ENCODE results near the gene EIF2AK2. TPM values are rescaled to one million over a fixed set of nuclear protein-coding genes. Genes with fewer than 3 reads are reported as not detected.
"Not testable (repeated sequence)": the region's sequence is repeated elsewhere in the genome, so short reads cannot be mapped to it uniquely, and the experiment has no call there.

EIF2AK2 gene
- total and polyA plus RNA-seq, 9 donors = 12.0 to 63.2 (median 39.4) TPM

- WGBS, 3 donors = 84 to 90% (median 88%) methylated on average over 1 of the region's 1 CpG
- no peaks in the 10 kb centered on the region for H3K36me3 ChIP-seq
- no peak overlapping the region for H3K27ac ChIP-seq
- DNase-seq = no peak
- H3K27me3 ChIP-seq = no peaks in the 10 kb centered on the region
- intact Hi-C loops (cut with DNase I) = no loop called here
- peaks cover 0 to 7% of the 10 kb centered on the region in 2 donors for H3K9me3 ChIP-seq
- peaks cover 7% of the 10 kb centered on the region for H3K4me1 ChIP-seq (ENCODE audit: insufficient read depth)
- no peak overlapping the region for H3K4me3 ChIP-seq
- TF ChIP-seq CTCF (IDR thresholded peaks at IDR 0.05) (no peak), EP300 (IDR thresholded peaks at IDR 0.05) (no peak), POLR2A (IDR thresholded peaks at IDR 0.05) (no peak)
Measured at GRCh38 chr2:37201766-37202165, 45.0 kb upstream of the EIF2AK2 start.

GRCh38 chr2:37201208-37201607 is 44.4 kb upstream of the EIF2AK2 start:
- peaks cover 7% of the 10 kb centered on the region for H3K4me1 ChIP-seq (ENCODE audit: insufficient read depth)
- WGBS, 3 donors = 83 to 89% (median 84%) methylated on average over 1 of the region's 1 CpG
- H3K36me3 ChIP-seq = no peaks in the 10 kb centered on the region
- peaks cover 0 to 5% of the 10 kb centered on the region in 2 donors for H3K9me3 ChIP-seq
- no peak for TF ChIP-seq CTCF (IDR thresholded peaks at IDR 0.05)
- no peak for TF ChIP-seq POLR2A (IDR thresholded peaks at IDR 0.05)
- no peak for TF ChIP-seq EP300 (IDR thresholded peaks at IDR 0.05)
- DNase-seq = no peak
- H3K27ac ChIP-seq = no peak overlapping the region
- H3K27me3 ChIP-seq = no peaks in the 10 kb centered on the region
- intact Hi-C loops (cut with DNase I) = no loop called here
- H3K4me3 ChIP-seq = no peak overlapping the region

- intact Hi-C loops (cut with DNase I) = no loop called here
- H3K36me3 ChIP-seq = no peaks in the 10 kb centered on the region
- no peaks in the 10 kb centered on the region for H3K27me3 ChIP-seq
- 85 to 90% (median 88%) methylated on average over 8 of the region's 8 CpGs for WGBS, 3 donors
- no peak overlapping the region for H3K27ac ChIP-seq
- H3K4me3 ChIP-seq = no peak overlapping the region
- H3K9me3 ChIP-seq = no peaks in the 10 kb centered on the region
- H3K4me1 ChIP-seq (ENCODE audit: insufficient read depth) = peaks cover 7% of the 10 kb centered on the region
- DNase-seq = no peak
- TF ChIP-seq EP300 (IDR thresholded peaks at IDR 0.05) (no peak), POLR2A (IDR thresholded peaks at IDR 0.05) (no peak), CTCF (IDR thresholded peaks at IDR 0.05) (no peak)
Measured at GRCh38 chr2:37198681-37199065, 41.9 kb upstream of the EIF2AK2 start.

- Histone ChIP-seq H3K36me3 (no peaks in the 10 kb centered on the region), H3K4me3 (peak within 1 kb of the TSS; percentile 93), H3K27me3 (no peaks in the 10 kb centered on the region), H3K9me3 (no peaks in the 10 kb centered on the region), H3K4me1 (ENCODE audit: insufficient read depth) (peaks cover 7% of the 10 kb centered on the region), H3K27ac (peak within 1 kb of the TSS; percentile 52 to 77)
- intact Hi-C loops (cut with DNase I) = no loop called here
- TF ChIP-seq CTCF (IDR thresholded peaks at IDR 0.05) (no peak), POLR2A (IDR thresholded peaks at IDR 0.05) (peak; percentile 84)
- 0 to 1% (median 1%) methylated on average over 67 to 72 of the region's 72 CpGs for WGBS, 3 donors
- DNase-seq = peak; percentile 84 to 93 (median 90)
Measured at GRCh38 chr2:37196320-37197195, 39.8 kb upstream of the EIF2AK2 start, which contains the start of gene CEBPZOS. TSS of gene CEBPZOS (plus strand) at chr2:37196496. CDS start at chr2:37199705, 3,209 bp downstream.

- intact Hi-C loops (cut with DNase I); H3K4me1 ChIP-seq (ENCODE audit: insufficient read depth); H3K36me3 ChIP-seq; H3K27me3 ChIP-seq; H3K9me3 ChIP-seq: not testable (repeated sequence)
- DNase-seq = peak in 2 of 5 donors; percentile 22 to 33
- peak overlapping the region; percentile 52 to 77 for H3K27ac ChIP-seq
- H3K4me3 ChIP-seq = peak overlapping the region; percentile 93
- 76 to 81% (median 78%) methylated on average over 20 of the region's 20 CpGs for WGBS, 3 donors
Measured at GRCh38 chr2:37195862-37196319, 39.1 kb upstream of the EIF2AK2 start.
